Mesendoderm (in vitro differentiated cells): ENCODE data around the gene RBFOX1.
A peak's percentile ranks its signal among the peaks of the same experiment; 100 is the strongest.

ENCODE experiments used
- DNase-seq: peaks from one replicate; pipeline ENCODE4 v3.0.0; 2013
- H2AK5ac ChIP-seq: 2 replicates; pipeline ENCODE4 v1.6.1; 2013; ENCODE audit warnings: low read length, inconsistent platforms
- H2BK120ac ChIP-seq: 2 replicates; pipeline ENCODE4 v1.6.1; 2013; ENCODE audit warnings: low read depth, mild to moderate bottlenecking, low read length, moderate library complexity, mixed read lengths
- H2BK15ac ChIP-seq: replicated peaks from 2 replicates; pipeline ENCODE4 v1.6.1; 2013; ENCODE audit warnings: low read depth, mild to moderate bottlenecking, moderate library complexity
- H2BK5ac ChIP-seq: 2 replicates; pipeline ENCODE4 v1.6.1; 2013; ENCODE audit warnings: low read length, inconsistent platforms
- H3K18ac ChIP-seq: 2 replicates; pipeline ENCODE4 v1.6.1; 2013; ENCODE audit warnings: mild to moderate bottlenecking, low read length, mixed read lengths
- H3K23ac ChIP-seq: one replicate; pipeline ENCODE4 v1.6.1; 2013; ENCODE audit warnings: low read length
- H3K27ac ChIP-seq: 2 replicates; pipeline ENCODE4 v1.5.1; 2013; ENCODE audit warnings: low read depth, mild to moderate bottlenecking, inconsistent platforms, low read length, moderate library complexity
- H3K27me3 ChIP-seq: 2 replicates; pipeline ENCODE4 v1.6.1; 2013; ENCODE audit warnings: low read length, control low read depth, mild to moderate bottlenecking, inconsistent platforms; ENCODE audit not compliant: insufficient read depth, poor library complexity
- H3K36me3 ChIP-seq: 2 replicates; pipeline ENCODE4 v1.6.1; 2013; ENCODE audit warnings: low read length, inconsistent platforms; ENCODE audit not compliant: control insufficient read depth, insufficient read depth
- H3K4ac ChIP-seq: one replicate; pipeline ENCODE4 v1.6.1; 2013; ENCODE audit warnings: low read depth, mild to moderate bottlenecking, low read length, moderate library complexity
- H3K4me1 ChIP-seq: 2 replicates; pipeline ENCODE4 v1.6.1; 2013; ENCODE audit warnings: low read depth, low read length, inconsistent platforms; ENCODE audit not compliant: control insufficient read depth
- H3K4me2 ChIP-seq: 2 replicates; pipeline ENCODE4 v1.6.1; 2013; ENCODE audit warnings: low read length
- H3K4me3 ChIP-seq: 2 replicates; pipeline ENCODE4 v1.5.1; 2013; ENCODE audit warnings: mild to moderate bottlenecking, low read length
- H3K56ac ChIP-seq: one replicate; pipeline ENCODE4 v1.6.1; 2013; ENCODE audit warnings: low read length
- H3K79me1 ChIP-seq: 2 replicates; pipeline ENCODE4 v1.6.1; 2013; ENCODE audit warnings: low read length, inconsistent platforms
- H3K79me2 ChIP-seq: 2 replicates; pipeline ENCODE4 v1.6.1; 2013; ENCODE audit warnings: mild to moderate bottlenecking, low read length; ENCODE audit not compliant: control insufficient read depth, insufficient read depth
- H3K9ac ChIP-seq: 2 replicates; pipeline ENCODE4 v1.6.1; 2013; ENCODE audit warnings: low read length, inconsistent platforms
- H4K5ac ChIP-seq: one replicate; pipeline ENCODE4 v1.6.1; 2013; ENCODE audit warnings: low read length
- H4K8ac ChIP-seq: one replicate; pipeline ENCODE4 v1.6.1; 2013; ENCODE audit warnings: low read depth, mild to moderate bottlenecking, control low read depth, low read length, moderate library complexity
- WGBS: extraction: QIAGEN DNeasy Blood & Tissue Kit; methylation state at CpG from one replicate; pipeline ENCODE4 v1.1.7; 2013; ENCODE audit warnings: low lambda C conversion rate, missing lambda C conversion rate; ENCODE audit not compliant: insufficient coverage; ENCODE audit errors: extremely low coverage; 5-methylcytosine and 5-hydroxymethylcytosine counted together

RBFOX1 gene

DNA sequence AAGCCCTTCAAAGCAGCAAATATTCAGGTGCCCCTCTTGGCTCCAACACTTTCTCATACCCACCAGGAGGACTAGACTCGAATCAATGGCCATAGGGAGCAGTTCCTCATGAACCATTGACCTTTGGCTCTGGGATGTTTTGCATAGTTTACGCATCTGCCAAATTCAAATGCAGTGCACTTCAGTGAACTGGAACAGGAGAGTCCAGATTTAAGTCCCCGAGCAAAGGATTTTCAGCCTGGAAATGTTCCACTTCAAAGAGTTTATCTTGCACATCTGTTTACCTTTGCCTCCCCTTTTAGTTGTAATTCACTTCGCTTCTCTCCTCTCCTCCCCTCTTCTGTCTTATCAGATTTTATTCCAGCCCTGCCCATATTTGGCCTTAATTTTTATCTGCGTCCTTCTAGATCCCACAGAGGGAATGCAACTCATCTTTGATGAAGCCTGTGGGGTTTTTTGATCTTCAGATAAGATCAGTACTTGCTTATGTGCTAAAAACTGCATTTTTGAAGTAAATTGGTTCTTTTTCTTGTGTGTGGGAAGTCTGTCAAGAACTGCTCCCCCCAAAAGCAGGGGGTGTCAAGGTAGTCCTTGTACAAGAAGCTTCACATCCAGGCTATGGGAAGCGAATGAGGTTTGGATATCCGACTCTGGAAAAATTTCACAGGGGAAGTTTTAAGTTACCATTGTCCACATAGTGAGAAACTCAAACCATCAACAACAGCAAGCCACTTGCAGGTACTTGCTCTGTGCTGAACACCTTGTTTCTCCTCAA, 281.6 kb downstream of the RBFOX1 start:
- Histone ChIP-seq H2AK5ac (no peak overlapping the region), H3K4ac (no peak overlapping the region), H3K79me2 (no peaks in the 10 kb centered on the region), H3K23ac (no peak overlapping the region), H3K27ac (no peak overlapping the region), H3K9ac (no peak overlapping the region), H2BK5ac (no peak overlapping the region), H4K5ac (no peak overlapping the region), H3K79me1 (no peaks in the 10 kb centered on the region), H3K4me1 (no peaks in the 10 kb centered on the region), H4K8ac (no peak overlapping the region), H3K56ac (no peak overlapping the region), H3K18ac (no peak overlapping the region), H3K36me3 (no peaks in the 10 kb centered on the region), H2BK15ac (no peak overlapping the region), H3K4me3 (no peak overlapping the region), H2BK120ac (no peak overlapping the region), H3K4me2 (no peak overlapping the region), H3K27me3 (no peaks in the 10 kb centered on the region)
- WGBS: no CpG with 5 or more reads among the region's 7 CpGs
- no peak for DNase-seq

DNA sequence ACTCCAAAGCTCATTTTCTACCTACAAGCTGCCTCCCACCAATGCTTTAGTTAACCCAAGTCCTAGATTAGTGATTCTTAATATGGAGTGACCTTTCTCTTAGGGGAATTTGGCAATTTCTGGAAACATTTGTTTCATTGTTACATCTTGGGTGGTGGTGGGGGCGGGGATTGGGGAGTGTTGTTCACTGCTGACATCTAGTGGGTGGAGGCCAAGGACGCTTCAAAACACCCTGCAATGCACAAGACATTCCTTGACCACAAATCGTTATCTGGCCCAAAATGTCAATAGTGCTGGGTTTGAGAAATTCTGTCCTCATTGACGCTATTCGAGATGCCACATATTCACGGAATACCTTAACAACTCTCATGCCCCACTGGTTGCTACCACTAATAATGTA, 282.9 kb downstream of the RBFOX1 start:
- Histone ChIP-seq H2AK5ac (no peak overlapping the region), H4K8ac (no peak overlapping the region), H3K4me3 (no peak overlapping the region), H2BK15ac (no peak overlapping the region), H3K56ac (no peak overlapping the region), H3K4me1 (no peaks in the 10 kb centered on the region), H3K4ac (no peak overlapping the region), H3K79me2 (no peaks in the 10 kb centered on the region), H4K5ac (no peak overlapping the region), H3K4me2 (no peak overlapping the region), H3K9ac (no peak overlapping the region), H2BK120ac (no peak overlapping the region), H3K27me3 (no peaks in the 10 kb centered on the region), H2BK5ac (no peak overlapping the region), H3K36me3 (no peaks in the 10 kb centered on the region), H3K23ac (no peak overlapping the region), H3K79me1 (no peaks in the 10 kb centered on the region), H3K27ac (no peak overlapping the region), H3K18ac (no peak overlapping the region)
- WGBS: no CpG with 5 or more reads among the region's 6 CpGs
- DNase-seq: peak; percentile 44

DNA sequence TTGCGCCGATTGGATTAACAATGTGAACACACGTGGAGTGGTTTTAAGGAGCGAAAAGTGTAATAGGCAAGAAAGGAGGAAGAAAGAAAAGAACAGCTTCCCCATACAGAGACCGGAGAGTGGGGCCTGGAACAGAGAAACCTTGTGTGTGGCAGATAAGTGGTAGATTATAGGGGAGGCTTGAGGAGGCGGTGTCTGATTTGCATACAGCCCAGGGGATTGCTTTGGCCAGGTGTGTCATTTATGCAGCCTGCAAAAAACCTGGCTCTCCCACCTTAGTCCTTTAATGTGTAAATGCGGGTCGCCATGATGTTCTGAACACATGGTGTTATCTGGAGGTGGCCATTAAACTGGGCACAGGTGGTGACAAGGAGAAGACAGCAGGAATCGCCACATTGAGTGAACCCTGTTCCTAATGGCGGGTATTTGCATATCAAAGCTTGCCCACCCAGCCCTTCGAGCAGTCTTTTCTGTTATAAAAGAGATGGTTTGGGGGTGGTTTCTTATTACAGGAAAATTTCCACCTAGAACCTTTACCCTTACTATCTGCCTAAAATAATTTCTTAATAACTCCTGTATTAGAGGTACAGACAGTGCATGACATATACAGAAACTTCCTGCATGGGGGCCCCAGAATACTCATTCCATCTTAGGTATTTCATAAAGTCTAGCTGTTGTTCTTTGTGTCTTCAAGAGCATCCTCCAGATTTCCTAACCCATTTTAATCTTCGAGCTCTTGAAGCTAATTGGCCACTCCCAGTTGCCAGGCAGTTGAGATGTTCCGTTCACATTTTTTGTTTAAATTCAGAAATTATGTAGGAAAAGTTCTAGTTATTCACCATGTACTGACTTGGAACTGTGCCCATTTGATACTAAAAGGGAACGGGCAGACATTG, 292.5 kb downstream of the RBFOX1 start:
- Histone ChIP-seq H3K4me2 (no peak overlapping the region), H2AK5ac (no peak overlapping the region), H3K79me2 (no peaks in the 10 kb centered on the region), H3K9ac (no peak overlapping the region), H3K4ac (no peak overlapping the region), H3K79me1 (no peaks in the 10 kb centered on the region), H2BK120ac (no peak overlapping the region), H4K5ac (no peak overlapping the region), H4K8ac (no peak overlapping the region), H3K56ac (no peak overlapping the region), H2BK15ac (no peak overlapping the region), H3K27me3 (no peaks in the 10 kb centered on the region), H3K23ac (no peak overlapping the region), H3K18ac (no peak overlapping the region), H3K4me1 (no peaks in the 10 kb centered on the region), H3K4me3 (no peak overlapping the region), H3K27ac (no peak overlapping the region), H2BK5ac (no peak overlapping the region), H3K36me3 (no peaks in the 10 kb centered on the region)
- WGBS: no CpG with 5 or more reads among the region's 14 CpGs
- DNase-seq: no peak

DNA sequence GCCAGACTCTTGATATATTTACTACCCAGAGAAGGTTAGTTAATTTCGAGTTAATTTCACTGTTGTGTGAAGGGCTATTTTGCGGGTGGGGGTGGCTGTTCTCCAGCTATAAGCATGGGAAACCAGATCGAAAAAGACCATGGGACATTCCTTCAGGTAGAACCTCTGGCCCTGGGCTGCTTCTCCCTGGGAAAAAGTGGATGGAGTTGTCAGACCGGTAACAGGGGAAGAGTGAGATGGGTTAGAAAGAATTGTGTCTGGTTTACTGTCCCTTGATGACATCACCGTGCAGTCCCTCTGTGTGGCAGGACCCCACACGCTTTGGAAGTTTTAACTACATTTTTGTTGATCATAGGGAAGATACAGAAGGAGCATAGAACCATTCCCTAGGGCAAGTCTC, 296.3 kb downstream of the RBFOX1 start:
- no peak overlapping the region for H3K4me2 ChIP-seq
- no peak overlapping the region for H2AK5ac ChIP-seq
- no peak overlapping the region for H3K56ac ChIP-seq
- H4K5ac ChIP-seq: no peak overlapping the region
- H3K9ac ChIP-seq: no peak overlapping the region
- H2BK120ac ChIP-seq: no peak overlapping the region
- no CpG with 5 or more reads among the region's 6 CpGs for WGBS
- H3K36me3 ChIP-seq: no peaks in the 10 kb centered on the region
- no peak overlapping the region for H3K4ac ChIP-seq
- H3K79me1 ChIP-seq: no peaks in the 10 kb centered on the region
- no peak overlapping the region for H3K27ac ChIP-seq
- H2BK5ac ChIP-seq: no peak overlapping the region
- no peaks in the 10 kb centered on the region for H3K79me2 ChIP-seq
- no peak overlapping the region for H3K23ac ChIP-seq
- H3K4me3 ChIP-seq: no peak overlapping the region
- H3K18ac ChIP-seq: no peak overlapping the region
- H3K27me3 ChIP-seq: no peaks in the 10 kb centered on the region
- no peak overlapping the region for H2BK15ac ChIP-seq
- no peak overlapping the region for H4K8ac ChIP-seq
- H3K4me1 ChIP-seq: no peaks in the 10 kb centered on the region
- DNase-seq: no peak

DNA sequence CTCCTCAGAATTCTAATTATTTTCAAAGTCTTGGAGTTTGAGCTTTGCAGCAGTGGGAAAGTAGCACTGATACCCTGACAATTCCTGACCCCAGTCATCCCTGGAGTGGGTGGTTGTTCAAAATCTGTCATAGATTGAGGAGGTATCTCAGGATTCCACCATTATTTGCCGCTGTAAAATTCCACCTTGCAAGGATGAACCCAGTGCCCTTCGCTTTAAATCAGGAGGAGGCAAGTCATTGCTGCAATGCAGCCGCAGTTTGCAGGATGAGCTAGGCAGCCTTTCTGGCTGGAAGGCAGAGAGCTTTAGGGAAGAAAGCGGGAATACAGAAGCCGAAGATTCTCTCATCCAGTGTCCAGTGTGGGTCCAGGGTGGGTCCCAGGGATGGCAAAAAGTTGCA, 296.9 kb downstream of the RBFOX1 start:
- no peak overlapping the region for H3K18ac ChIP-seq
- no CpG with 5 or more reads among the region's 5 CpGs for WGBS

More for the DNA sequence above, 296.9 kb downstream of the RBFOX1 start:
- Histone ChIP-seq H3K4me3 (no peak overlapping the region), H3K9ac (no peak overlapping the region), H2AK5ac (no peak overlapping the region), H2BK120ac (no peak overlapping the region), H3K79me2 (no peaks in the 10 kb centered on the region), H3K79me1 (no peaks in the 10 kb centered on the region), H3K56ac (no peak overlapping the region), H3K23ac (no peak overlapping the region), H3K4ac (no peak overlapping the region), H3K4me1 (no peaks in the 10 kb centered on the region), H3K27ac (no peak overlapping the region), H4K5ac (no peak overlapping the region), H3K36me3 (no peaks in the 10 kb centered on the region), H3K27me3 (no peaks in the 10 kb centered on the region), H2BK15ac (no peak overlapping the region), H2BK5ac (no peak overlapping the region), H4K8ac (no peak overlapping the region), H3K4me2 (no peak overlapping the region)
- DNase-seq: no peak
